ENCODE measurements around the gene CCNF. TPM values are rescaled to one million over a fixed set of nuclear protein-coding genes. Genes with fewer than 3 reads are reported as not detected.
A peak's percentile ranks its signal among the peaks of the same experiment; 100 is the strongest.

Gene CCNF
- total RNA-seq, 1 donor from 2014 or later = 41.6 TPM

GRCh38 chr16:2425825-2426430, 3.3 kb upstream of the CCNF start:
- no peak overlapping the region for H3K4me3 ChIP-seq
- no peaks in the 10 kb centered on the region for H3K9me3 ChIP-seq (ENCODE audit: low read depth)
- H3K4me1 ChIP-seq = peaks cover 14% of the 10 kb centered on the region
- peaks cover 32% of the 10 kb centered on the region for H3K4me1 Mint-ChIP-seq
- no peaks in the 10 kb centered on the region for H3K36me3 ChIP-seq
- peaks cover 7% of the 10 kb centered on the region for H3K27me3 ChIP-seq
- no peak for DNase-seq (ENCODE audit: low spot score)
- H3K36me3 Mint-ChIP-seq = no peaks in the 10 kb centered on the region
- no peak for TF ChIP-seq CTCF (IDR thresholded peaks at IDR 0.05)
- no peak for TF ChIP-seq EZH2 (IDR thresholded peaks at IDR 0.05)
- TF ChIP-seq EZH2phosphoT487 (IDR thresholded peaks at IDR 0.05) = no peak
- no peak overlapping the region for H3K9ac ChIP-seq
- peaks cover 16% of the 10 kb centered on the region for H3K79me2 ChIP-seq (ENCODE audit: low read depth)
- H4K20me1 ChIP-seq (ENCODE audit: low read depth) = peaks cover 12% of the 10 kb centered on the region
- peaks cover 10% of the 10 kb centered on the region for H3F3A ChIP-seq (ENCODE audit: low read depth)
- H3K27me3 Mint-ChIP-seq (ENCODE audit: insufficient read depth, low read depth) = peaks cover 15% of the 10 kb centered on the region
- H2AFZ ChIP-seq (replicated peaks) = no peak overlapping the region
- peak overlapping the region; percentile 63 for H3K4me3 Mint-ChIP-seq
- no peak overlapping the region for H3K27ac ChIP-seq
- no peak overlapping the region for H3K4me2 ChIP-seq
- no peaks in the 10 kb centered on the region for H3K9me3 Mint-ChIP-seq
- H3K27ac Mint-ChIP-seq = peak overlapping the region; percentile 46

- H2AFZ ChIP-seq (replicated peaks) = no peak overlapping the region
- no peak overlapping the region for H3K9ac ChIP-seq
- peaks cover 15% of the 10 kb centered on the region for H3K4me1 ChIP-seq
- peaks cover 22% of the 10 kb centered on the region for H4K20me1 ChIP-seq (ENCODE audit: low read depth)
- no peaks in the 10 kb centered on the region for H3K36me3 ChIP-seq
- H3K9me3 ChIP-seq (ENCODE audit: low read depth) = no peaks in the 10 kb centered on the region
- H3K27ac ChIP-seq = no peak overlapping the region
- H3K79me2 ChIP-seq (ENCODE audit: low read depth) = peaks cover 26% of the 10 kb centered on the region
- H3K4me3 ChIP-seq = no peak overlapping the region
- Mint-ChIP-seq H3K4me3 (peak overlapping the region; percentile 90), H3K27me3 (ENCODE audit: insufficient read depth, low read depth) (peaks cover 15% of the 10 kb centered on the region), H3K4me1 (peaks cover 35% of the 10 kb centered on the region), H3K27ac (no peak overlapping the region), H3K9me3 (no peaks in the 10 kb centered on the region), H3K36me3 (no peaks in the 10 kb centered on the region)
- TF ChIP-seq EZH2 (IDR thresholded peaks at IDR 0.05) = no peak
- TF ChIP-seq EZH2phosphoT487 (IDR thresholded peaks at IDR 0.05) = no peak
- TF ChIP-seq CTCF (IDR thresholded peaks at IDR 0.05) = no peak
- no peak overlapping the region for H3K4me2 ChIP-seq
- peaks cover 10% of the 10 kb centered on the region for H3F3A ChIP-seq (ENCODE audit: low read depth)
- H3K27me3 ChIP-seq = peaks cover 7% of the 10 kb centered on the region
- DNase-seq (ENCODE audit: low spot score) = no peak
Measured at GRCh38 chr16:2426941-2427361, 2.3 kb upstream of the CCNF start.

DNA sequence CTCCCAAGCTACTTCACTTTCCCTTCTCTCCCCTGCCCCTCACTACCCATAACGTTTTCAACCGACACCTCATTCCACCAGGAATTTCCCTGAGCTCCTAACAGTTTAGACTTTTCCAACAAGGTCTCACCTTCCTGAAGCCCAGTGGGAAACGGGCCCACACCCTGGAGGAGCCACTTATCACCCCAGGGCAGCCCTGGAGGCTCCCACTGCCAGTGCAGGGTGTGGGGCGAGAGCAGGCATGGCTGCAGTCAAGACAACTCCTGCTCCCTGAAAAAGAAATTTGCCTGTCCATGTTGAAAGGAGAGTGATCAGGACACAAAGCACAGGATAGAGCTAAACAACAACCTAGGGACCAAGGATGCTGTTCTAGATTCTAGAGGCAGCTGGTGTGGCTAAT, 1.7 kb upstream of the CCNF start:
- Histone ChIP-seq H3F3A (ENCODE audit: low read depth) (peaks cover 10% of the 10 kb centered on the region), H3K4me1 (peaks cover 15% of the 10 kb centered on the region), H3K79me2 (ENCODE audit: low read depth) (peaks cover 32% of the 10 kb centered on the region), H3K9ac (no peak overlapping the region), H2AFZ (replicated peaks) (no peak overlapping the region), H3K27me3 (peaks cover 7% of the 10 kb centered on the region), H3K36me3 (no peaks in the 10 kb centered on the region), H3K4me2 (peak overlapping the region; percentile 98), H4K20me1 (ENCODE audit: low read depth) (peaks cover 28% of the 10 kb centered on the region), H3K4me3 (no peak overlapping the region), H3K9me3 (ENCODE audit: low read depth) (no peaks in the 10 kb centered on the region), H3K27ac (no peak overlapping the region)
- H3K4me3 Mint-ChIP-seq = peak overlapping the region; percentile 90
- no peaks in the 10 kb centered on the region for H3K9me3 Mint-ChIP-seq
- peaks cover 35% of the 10 kb centered on the region for H3K4me1 Mint-ChIP-seq
- peaks cover 2% of the 10 kb centered on the region for H3K36me3 Mint-ChIP-seq
- H3K27ac Mint-ChIP-seq = no peak overlapping the region
- peaks cover 15% of the 10 kb centered on the region for H3K27me3 Mint-ChIP-seq (ENCODE audit: insufficient read depth, low read depth)
- no peak for DNase-seq (ENCODE audit: low spot score)
- TF ChIP-seq CTCF (IDR thresholded peaks at IDR 0.05) (no peak), EZH2phosphoT487 (IDR thresholded peaks at IDR 0.05) (no peak), EZH2 (IDR thresholded peaks at IDR 0.05) (no peak)
